ENCODE results near the gene CRMP1.
"Not testable (repeated sequence)": the region's sequence is repeated elsewhere in the genome, so short reads cannot be mapped to it uniquely, and the experiment has no call there.

Gene CRMP1

DNA sequence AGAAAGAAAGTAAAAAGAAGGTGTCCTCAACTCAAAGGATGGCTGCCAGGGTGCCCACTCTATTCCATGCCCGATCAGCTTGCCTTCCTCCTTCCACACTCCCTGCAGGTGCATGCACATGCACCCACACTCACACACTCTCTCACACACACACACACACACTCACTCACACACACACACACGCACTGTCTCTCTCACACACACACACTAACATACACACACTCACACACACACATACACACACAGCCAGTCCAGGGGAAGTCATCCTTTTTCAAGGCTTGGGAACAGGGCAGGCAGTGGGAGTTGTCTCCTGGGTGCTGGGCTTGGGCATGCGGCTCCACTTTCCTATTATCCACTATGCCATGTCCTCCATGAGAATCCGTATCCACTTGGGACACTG lies 50.4 kb downstream of the CRMP1 start:
- H3K36me3 ChIP-seq (ENCODE audit: control insufficient read depth, insufficient read depth, low read length): peaks cover 15% of the 10 kb centered on the region

DNA sequence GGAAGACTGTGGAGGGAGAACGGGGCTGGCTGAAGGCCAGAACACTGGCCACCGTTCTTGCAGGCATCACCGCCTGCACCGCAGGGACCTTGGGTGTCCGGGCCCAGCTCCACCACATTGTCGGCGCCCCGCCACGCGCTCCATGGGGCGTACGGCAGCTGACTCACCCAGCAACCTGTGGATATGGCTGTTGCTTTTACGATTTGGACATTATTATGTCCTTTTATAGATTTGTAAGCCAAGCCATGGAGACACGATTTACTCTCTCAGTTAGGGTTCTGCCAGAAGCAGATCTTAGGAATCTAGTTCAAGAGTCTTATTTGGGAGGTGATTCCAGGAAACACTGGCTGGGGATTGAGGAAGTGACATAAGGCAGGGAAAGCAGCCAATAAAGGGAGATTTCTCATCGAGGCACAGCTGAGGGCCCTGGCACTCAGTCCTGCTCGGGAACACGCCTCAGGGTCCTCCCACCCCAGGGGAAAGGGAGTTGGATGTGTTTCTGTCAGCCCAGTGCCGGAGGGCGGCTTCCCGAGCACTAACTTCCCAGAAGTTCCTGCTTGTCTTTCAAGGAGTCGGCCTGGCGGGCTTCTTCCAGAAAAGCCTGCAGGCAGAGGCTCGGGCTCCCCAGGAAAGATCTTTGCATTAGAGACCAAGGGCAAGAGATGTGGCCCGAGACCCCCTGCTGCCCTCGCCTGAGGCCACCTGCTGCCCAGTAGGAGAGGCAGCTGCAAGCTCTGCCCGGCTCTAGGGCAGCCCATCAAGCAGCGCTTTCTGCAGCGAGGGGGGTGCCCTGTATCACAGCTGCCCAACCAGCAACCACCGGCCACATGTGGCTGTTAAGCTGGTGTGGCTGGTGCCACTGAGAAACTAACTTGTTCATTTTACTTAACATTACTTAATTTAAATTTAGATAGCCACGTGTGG lies 52.9 kb downstream of the CRMP1 start:
- Histone ChIP-seq H3K4me1 (ENCODE audit: control insufficient read depth, insufficient read depth, low read length) (no peaks in the 10 kb centered on the region), H3K27me3 (ENCODE audit: control insufficient read depth, insufficient read depth, low read length, poor library complexity, severe bottlenecking) (no peaks in the 10 kb centered on the region), H3K4me3 (ENCODE audit: insufficient read depth, low read depth, low read length) (no peak overlapping the region), H3K36me3 (ENCODE audit: control insufficient read depth, insufficient read depth, low read length) (peaks cover 28% of the 10 kb centered on the region), H3K9me3 (ENCODE audit: control insufficient read depth, low read length) (no peaks in the 10 kb centered on the region), H3K27ac (ENCODE audit: insufficient read depth, low read depth, low read length, poor library complexity, severe bottlenecking) (no peak overlapping the region)
- WGBS, 2 experiments: 92 to 95% methylated on average over 30 of the region's 30 CpGs

More for the DNA sequence above, 50.4 kb downstream of the CRMP1 start:
- Histone ChIP-seq H3K27me3 (ENCODE audit: control insufficient read depth, insufficient read depth, low read length, poor library complexity, severe bottlenecking) (no peaks in the 10 kb centered on the region), H3K27ac (ENCODE audit: insufficient read depth, low read depth, low read length, poor library complexity, severe bottlenecking) (no peak overlapping the region), H3K4me1 (ENCODE audit: control insufficient read depth, insufficient read depth, low read length) (peaks cover 6% of the 10 kb centered on the region), H3K4me3 (ENCODE audit: insufficient read depth, low read depth, low read length) (no peak overlapping the region), H3K9me3 (ENCODE audit: control insufficient read depth, low read length) (no peaks in the 10 kb centered on the region)
- 92 to 95% methylated on average over 4 of the region's 4 CpGs for WGBS, 2 experiments

DNA sequence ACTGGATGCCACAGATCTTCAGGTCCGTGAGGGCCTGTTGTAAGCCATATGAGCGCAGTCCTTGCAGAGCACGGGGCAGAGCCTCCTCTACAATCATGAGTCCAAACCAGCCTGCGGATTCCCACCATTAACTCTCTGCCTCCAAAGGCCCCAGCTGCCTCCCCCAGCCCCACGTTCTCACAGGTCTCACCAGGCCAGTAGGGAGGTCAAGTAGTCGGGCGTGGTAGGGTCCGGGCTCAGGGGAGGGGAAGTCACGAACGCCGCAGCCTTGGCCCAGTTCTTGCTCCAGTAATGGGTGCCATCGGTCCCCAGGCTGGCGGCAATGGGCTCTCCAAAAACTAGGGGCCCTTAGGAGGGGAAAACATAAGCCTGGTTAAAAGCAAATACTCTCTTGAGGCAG lies 53.6 kb downstream of the CRMP1 start:
- no peak overlapping the region for H3K4me3 ChIP-seq (ENCODE audit: insufficient read depth, low read depth, low read length)
- WGBS, 2 experiments: 95 to 97% methylated on average over 13 of the region's 13 CpGs
- H3K36me3 ChIP-seq (ENCODE audit: control insufficient read depth, insufficient read depth, low read length): peaks cover 34% of the 10 kb centered on the region

DNA sequence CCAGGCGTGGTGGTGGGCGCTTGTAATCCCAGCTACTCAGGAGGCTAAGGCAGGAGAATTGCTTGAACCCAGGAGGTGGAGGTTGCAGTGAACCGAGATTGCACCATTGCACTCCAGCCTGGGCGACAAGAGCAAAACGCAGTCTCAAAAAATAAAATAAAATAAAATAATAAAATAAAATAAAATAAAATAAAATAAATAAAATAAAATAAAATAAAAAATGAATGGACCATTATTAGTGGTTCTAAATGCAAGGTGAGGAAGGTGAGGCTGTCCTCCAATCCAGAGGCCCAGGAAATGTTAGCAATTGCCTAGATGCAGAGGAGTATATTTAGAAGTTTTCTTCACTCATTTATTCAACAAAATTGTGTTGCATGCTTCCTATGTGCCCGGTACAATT lies 55.4 kb downstream of the CRMP1 start:
- H3K27ac ChIP-seq (ENCODE audit: insufficient read depth, low read depth, low read length, poor library complexity, severe bottlenecking); H3K4me1 ChIP-seq (ENCODE audit: control insufficient read depth, insufficient read depth, low read length); H3K27me3 ChIP-seq (ENCODE audit: control insufficient read depth, insufficient read depth, low read length, poor library complexity, severe bottlenecking); H3K9me3 ChIP-seq (ENCODE audit: control insufficient read depth, low read length); H3K4me3 ChIP-seq (ENCODE audit: insufficient read depth, low read depth, low read length): not testable (repeated sequence)
- WGBS, 2 experiments: 69 to 73% methylated on average over 4 of the region's 6 CpGs
- peaks cover 30% of the 10 kb centered on the region for H3K36me3 ChIP-seq (ENCODE audit: control insufficient read depth, insufficient read depth, low read length)

More for the DNA sequence above, 53.6 kb downstream of the CRMP1 start:
- no peaks in the 10 kb centered on the region for H3K4me1 ChIP-seq (ENCODE audit: control insufficient read depth, insufficient read depth, low read length)
- no peaks in the 10 kb centered on the region for H3K27me3 ChIP-seq (ENCODE audit: control insufficient read depth, insufficient read depth, low read length, poor library complexity, severe bottlenecking)
- no peak overlapping the region for H3K27ac ChIP-seq (ENCODE audit: insufficient read depth, low read depth, low read length, poor library complexity, severe bottlenecking)
- H3K9me3 ChIP-seq (ENCODE audit: control insufficient read depth, low read length): no peaks in the 10 kb centered on the region

DNA sequence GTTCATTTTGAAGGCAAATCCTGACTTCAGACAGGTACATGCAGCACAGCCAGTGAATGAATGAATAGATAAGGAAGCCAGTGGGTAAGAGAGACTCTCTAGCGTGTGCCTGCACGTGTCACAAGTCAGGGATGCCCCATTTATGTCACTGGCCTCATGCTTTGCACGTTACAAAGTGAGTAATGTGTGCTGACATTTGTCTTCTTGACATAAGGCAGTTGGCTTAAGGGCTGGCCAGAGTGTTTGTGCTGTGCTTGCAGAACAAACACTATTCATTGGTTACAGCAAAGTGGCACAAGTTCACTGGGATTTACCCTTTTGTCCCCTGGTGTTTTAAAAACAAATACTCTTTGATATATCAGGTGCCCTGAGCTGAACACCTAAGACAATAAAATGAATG lies 55.9 kb downstream of the CRMP1 start:
- Histone ChIP-seq H3K27me3 (ENCODE audit: control insufficient read depth, insufficient read depth, low read length, poor library complexity, severe bottlenecking) (no peaks in the 10 kb centered on the region), H3K4me1 (ENCODE audit: control insufficient read depth, insufficient read depth, low read length) (no peaks in the 10 kb centered on the region), H3K4me3 (ENCODE audit: insufficient read depth, low read depth, low read length) (no peak overlapping the region), H3K27ac (ENCODE audit: insufficient read depth, low read depth, low read length, poor library complexity, severe bottlenecking) (no peak overlapping the region), H3K9me3 (ENCODE audit: control insufficient read depth, low read length) (no peaks in the 10 kb centered on the region), H3K36me3 (ENCODE audit: control insufficient read depth, insufficient read depth, low read length) (peaks cover 30% of the 10 kb centered on the region)
- WGBS, 2 experiments: 63% methylated on average over 3 of the region's 3 CpGs

DNA sequence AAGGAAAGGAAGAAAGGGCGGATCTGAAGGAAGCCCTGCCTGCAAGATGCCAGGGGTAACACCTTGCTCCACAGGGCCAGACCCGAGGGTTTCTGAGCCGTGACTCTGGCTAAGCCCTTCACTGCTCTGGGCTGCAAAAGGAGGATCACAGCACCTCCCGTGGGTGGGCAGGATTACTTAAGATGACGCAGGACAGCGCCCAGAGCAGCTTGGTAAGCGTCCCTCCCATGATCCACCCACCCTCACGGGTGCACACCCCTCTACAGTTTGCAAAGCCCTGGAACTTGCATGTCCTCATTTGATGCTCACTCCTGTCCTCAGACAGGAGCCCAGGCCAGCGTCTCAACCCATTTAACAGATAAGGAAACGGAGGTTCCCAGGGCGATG lies 64.9 kb downstream of the CRMP1 start:
- Histone ChIP-seq H3K27me3 (ENCODE audit: control insufficient read depth, insufficient read depth, low read length, poor library complexity, severe bottlenecking) (no peaks in the 10 kb centered on the region), H3K4me3 (ENCODE audit: insufficient read depth, low read depth, low read length) (no peak overlapping the region), H3K4me1 (ENCODE audit: control insufficient read depth, insufficient read depth, low read length) (no peaks in the 10 kb centered on the region), H3K27ac (ENCODE audit: insufficient read depth, low read depth, low read length, poor library complexity, severe bottlenecking) (no peak overlapping the region), H3K36me3 (ENCODE audit: control insufficient read depth, insufficient read depth, low read length) (peaks cover 9% of the 10 kb centered on the region), H3K9me3 (ENCODE audit: control insufficient read depth, low read length) (no peaks in the 10 kb centered on the region)
- WGBS, 2 experiments: 93 to 94% methylated on average over 11 of the region's 11 CpGs

DNA sequence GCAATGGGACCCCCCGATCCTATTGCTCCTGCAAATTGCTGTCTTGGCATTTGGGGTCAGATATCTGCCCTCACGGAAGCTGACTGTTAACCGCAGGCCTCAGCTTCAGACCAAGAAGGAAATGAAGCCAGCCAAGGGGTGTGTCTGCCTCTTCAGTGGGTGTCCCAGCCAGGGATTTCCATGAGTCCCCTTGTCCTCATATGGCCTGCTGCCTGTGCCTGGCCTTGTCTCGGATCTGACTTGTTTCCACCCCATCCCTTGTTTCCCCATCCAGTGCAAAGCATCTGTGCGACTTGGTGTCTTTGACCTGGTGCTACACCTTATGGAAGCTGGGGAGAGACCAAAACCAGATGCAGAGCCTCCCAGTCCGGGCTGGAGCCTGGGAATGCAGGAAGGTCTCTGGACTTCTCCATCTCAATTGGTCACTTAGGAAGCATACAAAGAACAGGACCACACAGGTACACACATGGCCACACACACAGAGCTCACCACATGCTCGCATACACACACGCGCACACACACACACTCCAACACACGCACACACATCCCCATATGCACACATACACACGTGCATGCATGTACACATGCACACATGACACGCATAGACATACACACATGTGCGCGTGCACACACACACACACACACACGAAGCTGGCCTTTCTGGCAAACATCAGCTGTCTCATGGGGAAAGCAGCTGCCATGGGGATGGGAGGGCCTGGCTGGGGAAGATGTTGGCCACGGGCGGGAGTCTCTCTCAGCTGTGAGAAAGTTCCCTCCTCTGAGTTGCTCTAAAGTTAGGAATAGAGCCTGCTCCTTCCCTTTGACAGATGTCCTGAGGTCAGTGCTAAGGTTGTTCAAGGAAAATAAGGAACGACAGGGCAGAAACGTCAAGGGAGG lies 65.5 kb downstream of the CRMP1 start:
- peaks cover 15% of the 10 kb centered on the region for H3K36me3 ChIP-seq (ENCODE audit: control insufficient read depth, insufficient read depth, low read length)
- H3K9me3 ChIP-seq (ENCODE audit: control insufficient read depth, low read length): no peaks in the 10 kb centered on the region
- H3K4me3 ChIP-seq (ENCODE audit: insufficient read depth, low read depth, low read length): no peak overlapping the region
- no peaks in the 10 kb centered on the region for H3K4me1 ChIP-seq (ENCODE audit: control insufficient read depth, insufficient read depth, low read length)
- WGBS, 2 experiments: 93% methylated on average over 19 of the region's 19 CpGs
- no peak overlapping the region for H3K27ac ChIP-seq (ENCODE audit: insufficient read depth, low read depth, low read length, poor library complexity, severe bottlenecking)
- no peaks in the 10 kb centered on the region for H3K27me3 ChIP-seq (ENCODE audit: control insufficient read depth, insufficient read depth, low read length, poor library complexity, severe bottlenecking)

DNA sequence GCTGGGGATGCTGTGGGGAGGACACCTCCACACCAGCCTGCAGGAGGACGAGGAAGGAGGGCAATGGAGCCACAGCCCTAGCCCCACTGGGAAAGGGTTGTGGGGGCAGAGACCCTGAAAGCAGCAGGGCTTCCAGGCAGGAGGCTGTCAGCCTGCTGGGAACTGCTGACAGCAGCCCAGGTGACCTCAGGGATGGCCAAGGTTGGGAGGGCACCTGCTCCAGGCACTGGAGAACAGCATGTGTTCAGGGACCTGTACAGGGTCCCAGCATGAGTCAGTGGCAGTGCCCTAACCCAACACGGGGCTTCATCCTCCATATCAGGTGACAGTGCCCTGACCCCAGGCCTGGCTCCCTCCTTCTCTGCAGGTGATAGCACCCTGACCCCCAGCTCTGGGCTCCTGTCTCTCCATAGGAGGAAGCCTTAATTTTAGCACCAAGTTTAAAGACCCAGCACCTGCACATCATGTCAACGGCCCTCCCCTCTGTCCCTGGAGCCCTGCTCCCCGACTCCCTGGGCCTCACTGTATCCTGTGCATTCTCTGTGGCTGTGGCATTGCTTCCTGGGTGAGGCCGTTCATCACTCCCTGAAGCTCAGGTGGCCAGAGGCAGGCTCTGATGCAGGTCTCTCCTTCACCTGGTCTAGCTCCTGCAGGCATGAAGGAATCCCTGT lies 66.3 kb downstream of the CRMP1 start:
- Histone ChIP-seq H3K27me3 (ENCODE audit: control insufficient read depth, insufficient read depth, low read length, poor library complexity, severe bottlenecking) (no peaks in the 10 kb centered on the region), H3K9me3 (ENCODE audit: control insufficient read depth, low read length) (no peaks in the 10 kb centered on the region), H3K36me3 (ENCODE audit: control insufficient read depth, insufficient read depth, low read length) (peaks cover 21% of the 10 kb centered on the region), H3K4me3 (ENCODE audit: insufficient read depth, low read depth, low read length) (no peak overlapping the region), H3K27ac (ENCODE audit: insufficient read depth, low read depth, low read length, poor library complexity, severe bottlenecking) (no peak overlapping the region), H3K4me1 (ENCODE audit: control insufficient read depth, insufficient read depth, low read length) (no peaks in the 10 kb centered on the region)
- 91% methylated on average over 5 of the region's 5 CpGs for WGBS, 2 experiments

DNA sequence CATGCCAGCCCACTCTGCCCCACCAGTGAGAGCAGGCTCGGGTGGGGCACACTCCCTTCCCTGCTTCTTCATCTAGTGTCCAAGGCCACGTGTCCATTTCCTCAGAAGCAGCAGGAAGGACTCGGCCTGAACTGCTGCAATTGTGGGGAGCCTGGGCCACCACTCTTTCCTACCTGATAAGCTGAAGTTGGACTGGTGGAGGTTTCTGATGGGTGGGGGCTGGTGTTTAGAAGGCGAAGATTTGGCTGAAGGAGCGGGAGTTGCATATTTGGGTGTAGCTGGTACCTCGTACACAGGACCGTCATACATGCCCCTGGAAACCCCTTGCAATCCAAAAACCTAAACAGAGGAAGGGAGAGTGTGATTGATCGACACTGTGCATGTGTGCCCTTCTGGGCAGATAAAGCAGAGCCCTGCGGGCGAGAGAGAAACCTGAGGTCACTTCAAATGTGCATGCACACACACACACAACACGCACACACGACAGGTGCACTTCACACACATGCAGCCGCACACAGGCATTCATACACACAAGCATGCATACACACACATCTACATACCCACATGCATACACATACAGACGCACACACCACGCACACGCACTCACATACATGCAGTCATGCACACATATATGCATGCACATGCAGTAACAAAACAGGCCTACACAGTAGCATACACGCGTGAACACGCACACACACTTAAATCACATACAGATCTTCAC lies 67.4 kb downstream of the CRMP1 start:
- 93 to 95% methylated on average over 19 of the region's 19 CpGs for WGBS, 2 experiments
- H3K9me3 ChIP-seq (ENCODE audit: control insufficient read depth, low read length): no peaks in the 10 kb centered on the region
- H3K27me3 ChIP-seq (ENCODE audit: control insufficient read depth, insufficient read depth, low read length, poor library complexity, severe bottlenecking): no peaks in the 10 kb centered on the region
- H3K4me1 ChIP-seq (ENCODE audit: control insufficient read depth, insufficient read depth, low read length): no peaks in the 10 kb centered on the region
- H3K4me3 ChIP-seq (ENCODE audit: insufficient read depth, low read depth, low read length): no peak overlapping the region
- H3K36me3 ChIP-seq (ENCODE audit: control insufficient read depth, insufficient read depth, low read length): peaks cover 22% of the 10 kb centered on the region
- no peak overlapping the region for H3K27ac ChIP-seq (ENCODE audit: insufficient read depth, low read depth, low read length, poor library complexity, severe bottlenecking)
